H1 (cell line): Measurements from ENCODE around the gene NMT1. TPM values are rescaled to one million over a fixed set of nuclear protein-coding genes. Genes with fewer than 3 reads are reported as not detected.

Experiments
- CTBP2 ChIP-seq: IDR thresholded peaks from 2 replicates; pipeline ENCODE4 v1.7.0; 2011; ENCODE audit warnings: borderline replicate concordance, mild to moderate bottlenecking, moderate library complexity, mixed read lengths, low read length; ENCODE audit not compliant: insufficient read depth, insufficient read length
- POU5F1 ChIP-seq: IDR thresholded peaks from 2 replicates; pipeline ENCODE4 v1.6.1; 2011; ENCODE audit warnings: low read depth, mild to moderate bottlenecking, low read length, moderate library complexity
- RAD21 ChIP-seq, 2 experiments: IDR thresholded peaks in 1 of 2; conservative IDR thresholded peaks in 1 of 2; 2 replicates each; pipeline ENCODE4 v1.6.1; 2011; ENCODE audit warnings: low read depth in 2 of 2, low read length in 2 of 2, improper control_type of control experiment in 1 of 2, inconsistent platforms in 1 of 2, mild to moderate bottlenecking in 1 of 2, moderate library complexity in 1 of 2
- SIX5 ChIP-seq: IDR thresholded peaks from 2 replicates; pipeline ENCODE4 v1.6.1; 2011; ENCODE audit warnings: mild to moderate bottlenecking, low read depth, low read length
- polyA plus RNA-seq, 7 experiments: library from polyadenylated mRNA; depleted of rRNA in 3 of 7; stranded (reverse) in 5 of 7; unstranded in 2 of 7; fragments of >200 nt in 5 of 7; fragments of 200-250 nt in 2 of 7; gene quantifications; 1 replicate in 5 of 7; 2 replicates in 1 of 7; 4 replicates in 1 of 7; pipeline versions ENCODE4 v1.2.1 to v1.2.3, GENCODE V29; 2011 to 2013; ENCODE audit warnings: missing spikeins in 2 of 7, mixed read lengths in 2 of 7
- total RNA-seq: library from RNA; stranded (reverse); fragmentation: NEBNext Ultra II Directional; extraction: Animal tissue kit (Norgen Biotek cat#: 25700); gene quantifications from 2 replicates; pipeline ENCODE4 v1.2.1, GENCODE V29; 2021
- TF ChIP-seq, protein P1 (sequence below): fragments of 300-600 bp; sonication (generic); IDR thresholded peaks from 2 replicates; pipeline ENCODE4 v1.7.1; 2012; ENCODE audit warnings: low read length, moderate library complexity, mild to moderate bottlenecking, inconsistent platforms; ENCODE audit not compliant: insufficient replicate concordance

NMT1 gene
- total and polyA plus RNA-seq, 2 of the 8 experiments (the other 6 are each of a cell fraction or from before 2014, with no cell fraction given), result 42.9 to 149 TPM

- TF ChIP-seq, protein P1, sequence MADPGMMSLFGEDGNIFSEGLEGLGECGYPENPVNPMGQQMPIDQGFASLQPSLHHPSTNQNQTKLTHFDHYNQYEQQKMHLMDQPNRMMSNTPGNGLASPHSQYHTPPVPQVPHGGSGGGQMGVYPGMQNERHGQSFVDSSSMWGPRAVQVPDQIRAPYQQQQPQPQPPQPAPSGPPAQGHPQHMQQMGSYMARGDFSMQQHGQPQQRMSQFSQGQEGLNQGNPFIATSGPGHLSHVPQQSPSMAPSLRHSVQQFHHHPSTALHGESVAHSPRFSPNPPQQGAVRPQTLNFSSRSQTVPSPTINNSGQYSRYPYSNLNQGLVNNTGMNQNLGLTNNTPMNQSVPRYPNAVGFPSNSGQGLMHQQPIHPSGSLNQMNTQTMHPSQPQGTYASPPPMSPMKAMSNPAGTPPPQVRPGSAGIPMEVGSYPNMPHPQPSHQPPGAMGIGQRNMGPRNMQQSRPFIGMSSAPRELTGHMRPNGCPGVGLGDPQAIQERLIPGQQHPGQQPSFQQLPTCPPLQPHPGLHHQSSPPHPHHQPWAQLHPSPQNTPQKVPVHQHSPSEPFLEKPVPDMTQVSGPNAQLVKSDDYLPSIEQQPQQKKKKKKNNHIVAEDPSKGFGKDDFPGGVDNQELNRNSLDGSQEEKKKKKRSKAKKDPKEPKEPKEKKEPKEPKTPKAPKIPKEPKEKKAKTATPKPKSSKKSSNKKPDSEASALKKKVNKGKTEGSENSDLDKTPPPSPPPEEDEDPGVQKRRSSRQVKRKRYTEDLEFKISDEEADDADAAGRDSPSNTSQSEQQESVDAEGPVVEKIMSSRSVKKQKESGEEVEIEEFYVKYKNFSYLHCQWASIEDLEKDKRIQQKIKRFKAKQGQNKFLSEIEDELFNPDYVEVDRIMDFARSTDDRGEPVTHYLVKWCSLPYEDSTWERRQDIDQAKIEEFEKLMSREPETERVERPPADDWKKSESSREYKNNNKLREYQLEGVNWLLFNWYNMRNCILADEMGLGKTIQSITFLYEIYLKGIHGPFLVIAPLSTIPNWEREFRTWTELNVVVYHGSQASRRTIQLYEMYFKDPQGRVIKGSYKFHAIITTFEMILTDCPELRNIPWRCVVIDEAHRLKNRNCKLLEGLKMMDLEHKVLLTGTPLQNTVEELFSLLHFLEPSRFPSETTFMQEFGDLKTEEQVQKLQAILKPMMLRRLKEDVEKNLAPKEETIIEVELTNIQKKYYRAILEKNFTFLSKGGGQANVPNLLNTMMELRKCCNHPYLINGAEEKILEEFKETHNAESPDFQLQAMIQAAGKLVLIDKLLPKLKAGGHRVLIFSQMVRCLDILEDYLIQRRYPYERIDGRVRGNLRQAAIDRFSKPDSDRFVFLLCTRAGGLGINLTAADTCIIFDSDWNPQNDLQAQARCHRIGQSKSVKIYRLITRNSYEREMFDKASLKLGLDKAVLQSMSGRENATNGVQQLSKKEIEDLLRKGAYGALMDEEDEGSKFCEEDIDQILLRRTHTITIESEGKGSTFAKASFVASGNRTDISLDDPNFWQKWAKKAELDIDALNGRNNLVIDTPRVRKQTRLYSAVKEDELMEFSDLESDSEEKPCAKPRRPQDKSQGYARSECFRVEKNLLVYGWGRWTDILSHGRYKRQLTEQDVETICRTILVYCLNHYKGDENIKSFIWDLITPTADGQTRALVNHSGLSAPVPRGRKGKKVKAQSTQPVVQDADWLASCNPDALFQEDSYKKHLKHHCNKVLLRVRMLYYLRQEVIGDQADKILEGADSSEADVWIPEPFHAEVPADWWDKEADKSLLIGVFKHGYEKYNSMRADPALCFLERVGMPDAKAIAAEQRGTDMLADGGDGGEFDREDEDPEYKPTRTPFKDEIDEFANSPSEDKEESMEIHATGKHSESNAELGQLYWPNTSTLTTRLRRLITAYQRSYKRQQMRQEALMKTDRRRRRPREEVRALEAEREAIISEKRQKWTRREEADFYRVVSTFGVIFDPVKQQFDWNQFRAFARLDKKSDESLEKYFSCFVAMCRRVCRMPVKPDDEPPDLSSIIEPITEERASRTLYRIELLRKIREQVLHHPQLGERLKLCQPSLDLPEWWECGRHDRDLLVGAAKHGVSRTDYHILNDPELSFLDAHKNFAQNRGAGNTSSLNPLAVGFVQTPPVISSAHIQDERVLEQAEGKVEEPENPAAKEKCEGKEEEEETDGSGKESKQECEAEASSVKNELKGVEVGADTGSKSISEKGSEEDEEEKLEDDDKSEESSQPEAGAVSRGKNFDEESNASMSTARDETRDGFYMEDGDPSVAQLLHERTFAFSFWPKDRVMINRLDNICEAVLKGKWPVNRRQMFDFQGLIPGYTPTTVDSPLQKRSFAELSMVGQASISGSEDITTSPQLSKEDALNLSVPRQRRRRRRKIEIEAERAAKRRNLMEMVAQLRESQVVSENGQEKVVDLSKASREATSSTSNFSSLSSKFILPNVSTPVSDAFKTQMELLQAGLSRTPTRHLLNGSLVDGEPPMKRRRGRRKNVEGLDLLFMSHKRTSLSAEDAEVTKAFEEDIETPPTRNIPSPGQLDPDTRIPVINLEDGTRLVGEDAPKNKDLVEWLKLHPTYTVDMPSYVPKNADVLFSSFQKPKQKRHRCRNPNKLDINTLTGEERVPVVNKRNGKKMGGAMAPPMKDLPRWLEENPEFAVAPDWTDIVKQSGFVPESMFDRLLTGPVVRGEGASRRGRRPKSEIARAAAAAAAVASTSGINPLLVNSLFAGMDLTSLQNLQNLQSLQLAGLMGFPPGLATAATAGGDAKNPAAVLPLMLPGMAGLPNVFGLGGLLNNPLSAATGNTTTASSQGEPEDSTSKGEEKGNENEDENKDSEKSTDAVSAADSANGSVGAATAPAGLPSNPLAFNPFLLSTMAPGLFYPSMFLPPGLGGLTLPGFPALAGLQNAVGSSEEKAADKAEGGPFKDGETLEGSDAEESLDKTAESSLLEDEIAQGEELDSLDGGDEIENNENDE, result no peak
- TF ChIP-seq SIX5 (no peak), RAD21 (IDR thresholded peaks at IDR 0.05 in 1 of 2, conservative IDR thresholded peaks at IDR 0.05 in 1 of 2; ENCODE audit: low read depth in 2 of 2, low read length in 2 of 2) (peak in 1 of 2 experiments; percentile 8; a peak in 1 of 4 replicates), POU5F1 (no peak), CTBP2 (no peak)
These were observed 47.7 kb downstream of the NMT1 start (continued) for GRCh38 chr17:45108595-45109521.
